ENCODE data around the gene FHOD3.

DNA sequence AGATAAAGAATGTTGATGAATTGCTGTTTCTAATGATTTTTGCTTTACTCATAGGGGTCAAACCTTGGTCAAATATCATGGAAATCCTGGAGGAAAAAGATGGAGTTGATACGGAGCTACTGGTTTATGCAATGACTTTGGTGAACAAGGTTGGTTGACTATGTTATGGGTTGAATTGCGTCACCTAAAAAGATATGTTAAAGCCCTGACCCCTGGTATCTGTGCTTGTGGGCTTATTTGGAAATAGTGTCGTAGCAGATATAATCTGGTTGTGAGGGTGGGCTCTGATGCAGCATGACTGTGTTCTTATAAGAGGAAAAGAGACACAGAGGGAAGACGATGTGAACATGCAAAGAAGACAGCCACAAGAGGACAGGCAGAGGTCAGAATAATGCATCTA, 305.1 kb downstream of the FHOD3 start:
- no peak for TF ChIP-seq POLR2AphosphoS5 (IDR thresholded peaks at IDR 0.05; ENCODE audit: low read depth, low read length)
- TF ChIP-seq TAF1 (IDR thresholded peaks at IDR 0.05; ENCODE audit: low read depth, low read length): no peak
- TF ChIP-seq POLR2A (IDR thresholded peaks at IDR 0.05; ENCODE audit: low read depth, low read length): no peak
- TF ChIP-seq PAX5 (IDR thresholded peaks at IDR 0.05; ENCODE audit: insufficient read depth, low read length, severe bottlenecking): no peak
- TF ChIP-seq POU2F2 (IDR thresholded peaks at IDR 0.05; ENCODE audit: low read depth, low read length): no peak

All from GM12891 (cell line).